Testis (tissue), 2 donors: ENCODE measurements around the gene CES5A.

Source experiments
- CTCF ChIP-seq, 3 experiments: fragments of 450-650 bp in 2 of 3; fragments of 200-600 bp in 1 of 3; sonication (generic) in 1 of 3; IDR thresholded peaks; one replicate each; pipeline ENCODE4 v1.5.1; 2016 to 2019; ENCODE audit warnings: antibody characterized with exemption in 3 of 3, mild to moderate bottlenecking in 2 of 3, moderate library complexity in 1 of 3
- POLR2A ChIP-seq: fragments of 450-650 bp; IDR thresholded peaks from one replicate; pipeline ENCODE4 v1.6.1; 2017; ENCODE audit warnings: antibody characterized with exemption, mild to moderate bottlenecking, moderate library complexity

GRCh38 chr16:55907661-55908060 is 32.5 kb upstream of the CES5A start:
- TF ChIP-seq CTCF (IDR thresholded peaks at IDR 0.05), result no peak
- no peak for TF ChIP-seq POLR2A
